ENCODE measurements around the gene CATSPERD.

Gene CATSPERD

GRCh38 chr19:5719961-5720790 lies at the start of gene CATSPERD, which contains the start of gene LONP1:
Gene CATSPERD, plus strand, starts transcription at chr19:5720637. Its CDS starts 101 bp downstream, at chr19:5720738.
Gene LONP1, minus strand, starts transcription at chr19:5720146. Its CDS starts 14 bp downstream, at chr19:5720132.
- H3K27ac Mint-ChIP-seq: peak within 1 kb of the TSS; percentile 94
- H3K4me1 Mint-ChIP-seq: peaks cover 28% of the 10 kb centered on the region
- H3K4me3 Mint-ChIP-seq: peak within 1 kb of the TSS; percentile 89
- H3K36me3 Mint-ChIP-seq: peaks cover 11% of the 10 kb centered on the region
- no peaks in the 10 kb centered on the region for H3K27me3 Mint-ChIP-seq
- no peaks in the 10 kb centered on the region for H3K9me3 Mint-ChIP-seq

- Mint-ChIP-seq H3K9me3 (no peaks in the 10 kb centered on the region), H3K27me3 (no peaks in the 10 kb centered on the region), H3K36me3 (no peaks in the 10 kb centered on the region), H3K4me3 (no peak overlapping the region), H3K4me1 (no peaks in the 10 kb centered on the region), H3K27ac (no peak overlapping the region)
Observed at GRCh38 chr19:5671600-5671999, 48.8 kb upstream of the CATSPERD start.

- Mint-ChIP-seq H3K9me3 (no peaks in the 10 kb centered on the region), H3K4me1 (no peaks in the 10 kb centered on the region), H3K27me3 (no peaks in the 10 kb centered on the region), H3K4me3 (no peak overlapping the region), H3K36me3 (no peaks in the 10 kb centered on the region), H3K27ac (peak overlapping the region; percentile 23)
Observed at GRCh38 chr19:5672708-5673459, 47.6 kb upstream of the CATSPERD start.

- H3K36me3 Mint-ChIP-seq: no peaks in the 10 kb centered on the region
- H3K4me3 Mint-ChIP-seq: no peak overlapping the region
- no peaks in the 10 kb centered on the region for H3K27me3 Mint-ChIP-seq
- no peaks in the 10 kb centered on the region for H3K9me3 Mint-ChIP-seq
- no peaks in the 10 kb centered on the region for H3K4me1 Mint-ChIP-seq
- peak overlapping the region; percentile 5 for H3K27ac Mint-ChIP-seq
Observed at GRCh38 chr19:5673752-5674151, 46.7 kb upstream of the CATSPERD start.

- Mint-ChIP-seq H3K27me3 (no peaks in the 10 kb centered on the region), H3K4me1 (peaks cover 5% of the 10 kb centered on the region), H3K4me3 (no peak overlapping the region), H3K27ac (no peak overlapping the region), H3K9me3 (no peaks in the 10 kb centered on the region), H3K36me3 (no peaks in the 10 kb centered on the region)
Observed at GRCh38 chr19:5674714-5675113, 45.7 kb upstream of the CATSPERD start.

GRCh38 chr19:5676105-5676771 lies 44.2 kb upstream of the CATSPERD start:
- no peak overlapping the region for H3K4me3 Mint-ChIP-seq
- no peaks in the 10 kb centered on the region for H3K36me3 Mint-ChIP-seq
- peaks cover 11% of the 10 kb centered on the region for H3K4me1 Mint-ChIP-seq
- H3K9me3 Mint-ChIP-seq: no peaks in the 10 kb centered on the region
- peak overlapping the region; percentile 53 for H3K27ac Mint-ChIP-seq
- H3K27me3 Mint-ChIP-seq: no peaks in the 10 kb centered on the region

- Mint-ChIP-seq H3K27me3 (no peaks in the 10 kb centered on the region), H3K4me3 (no peak overlapping the region), H3K4me1 (peaks cover 16% of the 10 kb centered on the region), H3K27ac (no peak overlapping the region), H3K9me3 (no peaks in the 10 kb centered on the region), H3K36me3 (no peaks in the 10 kb centered on the region)
Observed at GRCh38 chr19:5676772-5677105, 43.7 kb upstream of the CATSPERD start.

GRCh38 chr19:5677136-5677535 lies 43.3 kb upstream of the CATSPERD start:
- peak overlapping the region; percentile 68 for H3K27ac Mint-ChIP-seq
- no peaks in the 10 kb centered on the region for H3K9me3 Mint-ChIP-seq
- no peak overlapping the region for H3K4me3 Mint-ChIP-seq
- H3K36me3 Mint-ChIP-seq: no peaks in the 10 kb centered on the region
- peaks cover 20% of the 10 kb centered on the region for H3K4me1 Mint-ChIP-seq
- no peaks in the 10 kb centered on the region for H3K27me3 Mint-ChIP-seq

GRCh38 chr19:5677580-5677979 lies 42.9 kb upstream of the CATSPERD start:
- Mint-ChIP-seq H3K4me3 (no peak overlapping the region), H3K27ac (peak overlapping the region; percentile 68), H3K36me3 (no peaks in the 10 kb centered on the region)

GRCh38 chr19:5678071-5678718 lies 42.2 kb upstream of the CATSPERD start:
- no peak overlapping the region for H3K27ac Mint-ChIP-seq
- no peak overlapping the region for H3K4me3 Mint-ChIP-seq
- no peaks in the 10 kb centered on the region for H3K27me3 Mint-ChIP-seq
- no peaks in the 10 kb centered on the region for H3K36me3 Mint-ChIP-seq
- H3K9me3 Mint-ChIP-seq: no peaks in the 10 kb centered on the region
- H3K4me1 Mint-ChIP-seq: peaks cover 25% of the 10 kb centered on the region

More at GRCh38 chr19:5677580-5677979, 42.9 kb upstream of the CATSPERD start:
- no peaks in the 10 kb centered on the region for H3K27me3 Mint-ChIP-seq
- no peaks in the 10 kb centered on the region for H3K9me3 Mint-ChIP-seq
- peaks cover 23% of the 10 kb centered on the region for H3K4me1 Mint-ChIP-seq

GRCh38 chr19:5679289-5680083 lies 41.0 kb upstream of the CATSPERD start:
- no peaks in the 10 kb centered on the region for H3K36me3 Mint-ChIP-seq
- H3K4me1 Mint-ChIP-seq: peaks cover 27% of the 10 kb centered on the region
- no peaks in the 10 kb centered on the region for H3K9me3 Mint-ChIP-seq
- no peaks in the 10 kb centered on the region for H3K27me3 Mint-ChIP-seq
- H3K4me3 Mint-ChIP-seq: peak overlapping the region; percentile 88
- peak overlapping the region; percentile 96 for H3K27ac Mint-ChIP-seq

- peak overlapping the region; percentile 88 for H3K4me3 Mint-ChIP-seq
- H3K36me3 Mint-ChIP-seq: no peaks in the 10 kb centered on the region
- H3K27ac Mint-ChIP-seq: peak overlapping the region; percentile 96
- no peaks in the 10 kb centered on the region for H3K27me3 Mint-ChIP-seq
- H3K4me1 Mint-ChIP-seq: peaks cover 27% of the 10 kb centered on the region
- H3K9me3 Mint-ChIP-seq: no peaks in the 10 kb centered on the region
Observed at GRCh38 chr19:5680084-5680436, 40.4 kb upstream of the CATSPERD start.

GRCh38 chr19:5680437-5681368 lies 39.7 kb upstream of the CATSPERD start, which contains the start of the genes HSD11B1L and MICOS13:
Gene HSD11B1L, plus strand, starts transcription at chr19:5681027. Its CDS starts 3,806 bp downstream, at chr19:5684833.
Gene MICOS13, minus strand, starts transcription at chr19:5680516. Its CDS starts 30 bp downstream, at chr19:5680486.
- no peaks in the 10 kb centered on the region for H3K9me3 Mint-ChIP-seq
- no peaks in the 10 kb centered on the region for H3K27me3 Mint-ChIP-seq
- H3K27ac Mint-ChIP-seq: peak within 1 kb of the TSS; percentile 96
- peaks cover 27% of the 10 kb centered on the region for H3K4me1 Mint-ChIP-seq
- no peaks in the 10 kb centered on the region for H3K36me3 Mint-ChIP-seq
- peak within 1 kb of the TSS; percentile 88 for H3K4me3 Mint-ChIP-seq
